Gastrocnemius medialis (tissue), 4 donors: ENCODE data around the gene TET3. TPM values are rescaled to one million over a fixed set of nuclear protein-coding genes. Genes with fewer than 3 reads are reported as not detected.

Experiments used
- ATAC-seq, 2 donors: fragments of 150-250 bp; one replicate each; pipeline ENCODE4 v1.9.1; 2016
- DNase-seq, 2 donors: peaks; one replicate each; pipeline ENCODE4 v3.0.0-alpha.2; 2019
- H3K27ac ChIP-seq, 4 donors: fragments of 200-600 bp; sonication (generic); 1 replicate in 1 of 4; 2 replicates in 3 of 4; pipeline ENCODE4 v1.5.1; 2016 to 2018; ENCODE audit warnings: mild to moderate bottlenecking in 2 of 4, moderate library complexity in 1 of 4
- H3K27me3 ChIP-seq, 3 donors: fragments of 200-600 bp; sonication (generic) in 2 of 3; 1 replicate in 1 of 3; 2 replicates in 2 of 3; pipeline versions ENCODE4 v1.5.1 to v1.6.0; 2016 to 2019; ENCODE audit warnings: mild to moderate bottlenecking in 1 of 3, moderate library complexity in 1 of 3
- H3K36me3 ChIP-seq, 2 donors: fragments of 200-600 bp; sonication (generic) in 1 of 2; one replicate each; pipeline ENCODE4 v1.5.1; 2017 to 2018
- H3K4me1 ChIP-seq, 2 donors: fragments of 200-600 bp; sonication (generic) in 1 of 2; one replicate each; pipeline ENCODE4 v1.5.1; 2016 to 2017; ENCODE audit warnings: mild to moderate bottlenecking in 2 of 2
- H3K4me3 ChIP-seq, 4 donors: fragments of 200-600 bp; sonication (generic) in 3 of 4; 1 replicate in 1 of 4; 2 replicates in 3 of 4; pipeline ENCODE4 v1.5.1; 2016 to 2019; ENCODE audit warnings: mild to moderate bottlenecking in 2 of 4
- H3K9me3 ChIP-seq, 3 donors: fragments of 200-600 bp; sonication (generic) in 2 of 3; 1 replicate in 1 of 3; 2 replicates in 2 of 3; pipeline ENCODE4 v1.5.1; 2016 to 2019
- POLR2A ChIP-seq, 2 donors: fragments of 450-650 bp; IDR thresholded peaks; one replicate each; pipeline ENCODE4 v1.6.1; 2017; ENCODE audit warnings: antibody characterized with exemption in 2 of 2, mild to moderate bottlenecking in 2 of 2, moderate library complexity in 2 of 2
- in situ Hi-C, 4 donors: fragments of 200-750 bp; cut with MboI; loops; one replicate each; pipeline versions ENCODE4 v1.15.0 to v1.8.0; 2017; ENCODE audit warnings: low sequenced_read_pairs in 4 of 4
- intact Hi-C: fragments of 100-400 bp; cut with DNase I; formaldehyde crosslinking; loops from one replicate; pipeline ENCODE4 v1.15.1; 2023; ENCODE audit warnings: low total_unique reads
- total RNA-seq, 4 donors: library from RNA; depleted of rRNA; stranded (reverse); fragments of >200 nt; gene quantifications; one replicate each; pipeline versions ENCODE4 v1.1.0 to v1.2.3, GENCODE V29; 2016
- TF ChIP-seq, protein P1 (sequence below), 5 experiments: fragments of 450-650 bp in 3 of 5; fragments of 200-600 bp in 2 of 5; sonication (generic) in 2 of 5; IDR thresholded peaks in 4 of 5; conservative IDR thresholded peaks in 1 of 5; 1 replicate in 4 of 5; 2 replicates in 1 of 5; pipeline ENCODE4 v1.5.1; 2016 to 2019; ENCODE audit warnings: antibody characterized with exemption in 5 of 5, mild to moderate bottlenecking in 3 of 5, moderate library complexity in 3 of 5

TET3 gene
- total RNA-seq, 4 donors from 2014 or later, result 2.1 to 3.3 (median 2.9) TPM

DNA sequence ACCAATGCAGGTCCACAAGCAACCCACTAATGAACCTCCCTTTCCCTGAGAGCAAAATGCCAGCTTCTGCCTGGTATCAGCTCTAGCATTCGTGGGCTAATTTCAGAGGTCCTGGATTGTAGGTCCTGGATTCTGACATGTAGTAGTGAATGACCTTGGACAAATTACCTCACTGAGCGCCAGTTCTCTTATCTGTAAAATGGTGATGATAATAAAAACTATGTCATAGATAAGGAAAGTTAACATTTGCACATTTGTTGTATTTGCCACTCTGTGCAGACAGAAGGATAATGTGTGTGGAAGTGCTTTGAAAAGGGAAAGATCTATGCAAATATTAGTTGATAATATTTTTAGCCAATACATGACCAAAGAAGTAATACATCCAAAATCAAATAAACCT, 4.1 kb upstream of the TET3 start:
- Histone ChIP-seq H3K4me3 (no peak overlapping the region), H3K4me1 (peaks cover 26% of the 10 kb centered on the region in 2 donors), H3K27ac (no peak overlapping the region), H3K27me3 (no peaks in the 10 kb centered on the region), H3K36me3 (no peaks in the 10 kb centered on the region), H3K9me3 (no peaks in the 10 kb centered on the region)
- TF ChIP-seq, protein P1, sequence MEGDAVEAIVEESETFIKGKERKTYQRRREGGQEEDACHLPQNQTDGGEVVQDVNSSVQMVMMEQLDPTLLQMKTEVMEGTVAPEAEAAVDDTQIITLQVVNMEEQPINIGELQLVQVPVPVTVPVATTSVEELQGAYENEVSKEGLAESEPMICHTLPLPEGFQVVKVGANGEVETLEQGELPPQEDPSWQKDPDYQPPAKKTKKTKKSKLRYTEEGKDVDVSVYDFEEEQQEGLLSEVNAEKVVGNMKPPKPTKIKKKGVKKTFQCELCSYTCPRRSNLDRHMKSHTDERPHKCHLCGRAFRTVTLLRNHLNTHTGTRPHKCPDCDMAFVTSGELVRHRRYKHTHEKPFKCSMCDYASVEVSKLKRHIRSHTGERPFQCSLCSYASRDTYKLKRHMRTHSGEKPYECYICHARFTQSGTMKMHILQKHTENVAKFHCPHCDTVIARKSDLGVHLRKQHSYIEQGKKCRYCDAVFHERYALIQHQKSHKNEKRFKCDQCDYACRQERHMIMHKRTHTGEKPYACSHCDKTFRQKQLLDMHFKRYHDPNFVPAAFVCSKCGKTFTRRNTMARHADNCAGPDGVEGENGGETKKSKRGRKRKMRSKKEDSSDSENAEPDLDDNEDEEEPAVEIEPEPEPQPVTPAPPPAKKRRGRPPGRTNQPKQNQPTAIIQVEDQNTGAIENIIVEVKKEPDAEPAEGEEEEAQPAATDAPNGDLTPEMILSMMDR (IDR thresholded peaks at IDR 0.05 in 4 of 5, conservative IDR thresholded peaks at IDR 0.05 in 1 of 5), result no peak
- no peak for TF ChIP-seq POLR2A (IDR thresholded peaks at IDR 0.05)
- no peak for ATAC-seq
- in situ Hi-C loops, result no loop called here
- no peak for DNase-seq
- intact Hi-C loops, result loop anchor here (10.0 kb wide), 1 partner anchor 156 kb away; the partner anchor contains the start of gene STAMBP

DNA sequence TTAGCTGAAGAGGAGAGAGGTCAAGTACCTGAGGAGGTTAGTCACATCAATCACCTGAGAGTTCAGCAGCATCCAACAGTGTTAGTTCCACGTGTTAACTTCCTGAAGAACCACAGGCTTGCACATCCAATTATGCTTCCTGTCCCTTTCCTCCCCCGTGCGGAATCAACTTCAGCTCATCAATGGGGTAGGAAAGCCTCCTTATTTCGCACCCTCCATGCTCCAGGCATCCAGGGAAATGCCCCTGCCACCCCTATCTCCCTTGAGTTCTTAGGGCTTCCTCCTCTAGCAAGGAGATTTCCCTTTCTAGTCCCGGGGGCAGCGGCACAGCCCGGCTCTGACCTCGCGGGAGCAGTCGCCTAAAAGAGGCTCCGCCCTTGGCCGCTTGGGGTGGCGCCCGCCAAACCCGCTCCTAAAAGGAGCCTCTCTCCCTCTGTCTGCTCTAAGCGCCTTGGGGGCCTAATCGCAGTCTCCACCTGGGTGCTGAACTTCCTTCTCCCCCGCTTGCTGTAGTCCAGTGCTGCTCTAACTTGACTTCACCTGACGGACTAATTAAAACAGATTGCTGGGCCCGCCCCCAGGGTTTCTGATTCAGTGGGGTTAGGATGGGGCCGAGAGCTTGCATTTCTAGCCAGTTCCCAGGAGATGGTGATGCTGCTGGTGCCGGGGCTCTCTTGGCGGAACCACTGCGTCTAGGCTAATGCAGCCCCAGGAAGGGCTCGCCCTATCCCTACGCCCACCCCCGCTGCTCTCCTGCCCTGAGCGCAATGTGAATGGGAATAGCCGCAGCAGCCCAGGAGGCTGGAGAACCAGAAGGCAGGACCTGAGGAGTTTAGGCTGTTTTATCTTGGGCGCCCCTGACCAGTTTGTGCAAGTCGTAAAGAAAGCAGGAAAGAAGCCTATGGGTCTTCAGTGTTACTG, 3.4 kb upstream of the TET3 start:
- ATAC-seq, result no peak
- in situ Hi-C loops (no loop called here), intact Hi-C loops (loop anchor here (10.0 kb wide), 1 partner anchor 157 kb away; the partner anchor contains the start of gene STAMBP)
- no peak for DNase-seq
- H3K4me1 ChIP-seq, result peaks cover 32% of the 10 kb centered on the region in 2 donors
- no peaks in the 10 kb centered on the region for H3K27me3 ChIP-seq
- no peaks in the 10 kb centered on the region for H3K9me3 ChIP-seq
- H3K27ac ChIP-seq, result no peak overlapping the region
- H3K36me3 ChIP-seq, result no peaks in the 10 kb centered on the region
- TF ChIP-seq, protein P1 (IDR thresholded peaks at IDR 0.05 in 4 of 5, conservative IDR thresholded peaks at IDR 0.05 in 1 of 5), result no peak
- TF ChIP-seq POLR2A (IDR thresholded peaks at IDR 0.05), result no peak
- H3K4me3 ChIP-seq, result peak overlapping the region; percentile 36 to 54 (median 43)

DNA sequence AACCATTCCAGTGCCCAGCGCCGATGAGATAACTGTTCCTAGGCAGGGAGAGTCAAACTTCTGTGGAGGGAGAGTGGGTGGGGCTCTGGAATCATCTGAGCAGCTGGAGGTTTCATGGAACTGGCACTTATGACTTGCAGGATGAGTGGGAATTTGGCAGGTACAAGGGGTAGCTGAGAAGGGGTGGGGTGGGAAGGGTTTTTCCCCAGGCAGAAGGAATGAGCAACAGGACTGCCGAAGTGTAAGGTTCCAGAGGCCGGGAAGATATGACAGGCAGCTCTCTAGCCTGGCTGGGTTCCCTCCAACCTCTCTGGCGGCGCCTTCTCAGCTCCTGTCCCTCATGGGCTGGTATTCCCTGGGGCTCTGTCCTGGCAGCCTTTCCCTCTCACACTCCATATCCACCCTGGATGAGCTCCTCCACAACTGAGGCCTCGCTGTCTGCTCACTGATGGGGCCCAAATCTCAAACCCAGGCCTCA, 2.5 kb upstream of the TET3 start:
- H3K4me1 ChIP-seq, result peaks cover 34 to 40% of the 10 kb centered on the region in 2 donors
- H3K4me3 ChIP-seq, result peak overlapping the region in 1 of 4 donors; percentile 43
- DNase-seq (peak in 1 of 2 donors; percentile 42), ATAC-seq (peak; percentile 6 to 37)
- no peaks in the 10 kb centered on the region for H3K36me3 ChIP-seq
- intact Hi-C loops (loop anchor here (10.0 kb wide), 1 partner anchor 157 kb away; the partner anchor contains the start of gene STAMBP), in situ Hi-C loops (no loop called here)
- TF ChIP-seq, protein P1 (IDR thresholded peaks at IDR 0.05 in 4 of 5, conservative IDR thresholded peaks at IDR 0.05 in 1 of 5), result no peak
- TF ChIP-seq POLR2A (IDR thresholded peaks at IDR 0.05), result no peak
- no peak overlapping the region for H3K27ac ChIP-seq
- no peaks in the 10 kb centered on the region for H3K27me3 ChIP-seq
- no peaks in the 10 kb centered on the region for H3K9me3 ChIP-seq

DNA sequence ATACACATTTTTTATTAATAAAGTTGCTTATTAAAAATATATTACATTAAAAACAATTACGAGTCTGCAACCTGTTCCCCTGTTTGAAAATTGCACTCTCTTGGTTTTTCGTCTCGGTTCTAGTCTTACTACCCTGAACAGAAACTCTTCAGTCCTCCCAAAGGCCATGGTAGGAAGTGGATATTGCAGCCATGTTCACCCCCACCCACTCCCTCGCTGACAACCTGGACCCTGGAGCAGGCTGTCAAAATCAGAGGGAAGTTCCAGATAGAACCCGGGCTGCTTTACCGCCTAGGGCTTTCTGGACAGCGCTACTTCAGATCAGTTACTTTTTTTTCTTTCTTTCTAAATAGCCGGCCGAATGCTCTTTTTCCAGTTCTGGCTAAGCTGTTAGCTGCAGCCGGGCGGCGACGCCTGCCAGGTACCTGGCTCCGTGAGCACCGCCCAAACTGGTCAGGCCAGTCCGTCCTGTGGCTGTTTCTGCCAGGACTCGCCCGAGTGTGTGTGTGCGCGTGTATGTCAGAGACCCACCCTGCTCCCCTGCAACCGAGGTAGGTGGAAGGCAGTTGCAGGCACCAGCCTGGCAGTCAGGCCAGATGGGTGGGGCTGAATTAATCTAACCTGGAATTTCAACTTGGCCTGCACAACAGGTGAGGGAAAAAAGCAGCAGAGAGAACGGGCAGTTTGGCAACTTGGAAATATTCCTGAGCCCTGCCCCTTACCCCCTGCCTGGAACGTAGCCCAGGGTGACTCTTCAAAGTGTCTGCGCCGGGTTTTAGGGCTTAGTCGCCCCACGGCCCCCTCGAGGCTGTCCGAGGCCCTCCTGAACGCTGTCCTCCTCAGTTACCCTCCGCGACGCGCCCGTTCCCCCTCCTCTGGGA, 1.1 kb upstream of the TET3 start:
- H3K9me3 ChIP-seq, result no peaks in the 10 kb centered on the region
- H3K36me3 ChIP-seq, result no peaks in the 10 kb centered on the region
- TF ChIP-seq, protein P1 (IDR thresholded peaks at IDR 0.05 in 4 of 5, conservative IDR thresholded peaks at IDR 0.05 in 1 of 5), result no peak
- TF ChIP-seq POLR2A (IDR thresholded peaks at IDR 0.05), result no peak
- H3K4me1 ChIP-seq, result peaks cover 41 to 49% of the 10 kb centered on the region in 2 donors
- ATAC-seq (no peak), DNase-seq (no peak)
- H3K4me3 ChIP-seq, result peak overlapping the region; percentile 54 to 71 (median 64)
- H3K27ac ChIP-seq, result peak overlapping the region; percentile 27 to 62 (median 41)
- H3K27me3 ChIP-seq, result no peaks in the 10 kb centered on the region
- intact Hi-C loops, result loop anchor here (2.0 to 10.0 kb wide), 2 partner anchors 57 to 159 kb away; partner anchors contain the start of genes DGUOK and STAMBP
- in situ Hi-C loops, result no loop called here
